Smooth muscle cell (in vitro differentiated cells): ENCODE measurements around the gene LRATD1. TPM values are rescaled to one million over a fixed set of nuclear protein-coding genes. Genes with fewer than 3 reads are reported as not detected.
"Not testable (repeated sequence)": the region's sequence is repeated elsewhere in the genome, so short reads cannot be mapped to it uniquely, and the experiment has no call there.

Experiments used
- DNase-seq: peaks from one replicate; lab custom pipeline; 2025; ENCODE audit not compliant: unreplicated experiment; lab: John Stamatoyannopoulos, UW
- H2AFZ ChIP-seq: fragments of 200-600 bp; sonication (generic); 2 replicates; pipeline ENCODE4 v1.6.0; 2016; ENCODE audit warnings: antibody characterized with exemption, low read depth, mild to moderate bottlenecking
- H3F3A ChIP-seq: fragments of 200-600 bp; sonication (generic); 2 replicates; pipeline ENCODE4 v1.6.0; 2017; ENCODE audit warnings: antibody characterized with exemption, low read depth
- H3K27ac ChIP-seq: fragments of 200-600 bp; sonication (generic); 2 replicates; pipeline ENCODE4 v1.5.1; 2016; ENCODE audit warnings: low read depth, mild to moderate bottlenecking
- H3K27me3 ChIP-seq: fragments of 200-600 bp; sonication (generic); 2 replicates; pipeline ENCODE4 v1.6.1; 2016; ENCODE audit warnings: low read depth, mild to moderate bottlenecking
- H3K36me3 ChIP-seq: fragments of 200-600 bp; sonication (generic); 2 replicates; pipeline ENCODE4 v1.5.1; 2016; ENCODE audit warnings: low read depth
- H3K4me1 ChIP-seq: fragments of 200-600 bp; sonication (generic); 2 replicates; pipeline ENCODE4 v1.5.1; 2016; ENCODE audit warnings: low read depth
- H3K4me2 ChIP-seq: fragments of 200-600 bp; sonication (generic); 2 replicates; pipeline ENCODE4 v1.6.0; 2016; ENCODE audit warnings: mild to moderate bottlenecking
- H3K4me3 ChIP-seq: fragments of 200-600 bp; sonication (generic); 2 replicates; pipeline ENCODE4 v1.5.1; 2016; ENCODE audit warnings: mild to moderate bottlenecking
- H3K79me2 ChIP-seq: fragments of 200-600 bp; sonication (generic); 2 replicates; pipeline ENCODE4 v1.6.0; 2016; ENCODE audit warnings: low read depth, mild to moderate bottlenecking
- H3K9ac ChIP-seq: fragments of 200-600 bp; sonication (generic); 2 replicates; pipeline ENCODE4 v1.6.0; 2016; ENCODE audit warnings: low read depth
- H3K9me3 ChIP-seq: fragments of 200-600 bp; sonication (generic); replicated peaks from 2 replicates; pipeline ENCODE4 v1.5.1; 2016; ENCODE audit warnings: low read depth
- H4K20me1 ChIP-seq: fragments of 200-600 bp; sonication (generic); 2 replicates; pipeline ENCODE4 v1.6.0; 2016; ENCODE audit warnings: low read depth
- WGBS: methylation state at CpG from one replicate; pipeline ENCODE4 v1.1.7; 2016; ENCODE audit warnings: low lambda C conversion rate; 5-methylcytosine and 5-hydroxymethylcytosine counted together
- polyA plus RNA-seq: library from polyadenylated mRNA; unstranded; fragments of >200 nt; fragmentation: Nextera tagmentation; extraction: Ambion mirVana; gene quantifications from 2 replicates; pipeline ENCODE4 v1.2.1, GENCODE V29; 2016
- total RNA-seq: library from RNA; depleted of rRNA; stranded (reverse); fragments of >200 nt; gene quantifications from 2 replicates; pipeline ENCODE4 v1.2.3, GENCODE V29; 2014
- TF ChIP-seq, protein P1 (sequence below): fragments of 200-600 bp; sonication (generic); IDR thresholded peaks from 2 replicates; pipeline ENCODE4 v1.5.1; 2017; ENCODE audit warnings: borderline replicate concordance, mild to moderate bottlenecking, antibody characterized with exemption; ENCODE audit not compliant: insufficient read depth, poor library complexity, severe bottlenecking

Gene LRATD1
- total and polyA plus RNA-seq, 2 experiments from 2014 or later: 4.6 to 9.3 TPM

DNA sequence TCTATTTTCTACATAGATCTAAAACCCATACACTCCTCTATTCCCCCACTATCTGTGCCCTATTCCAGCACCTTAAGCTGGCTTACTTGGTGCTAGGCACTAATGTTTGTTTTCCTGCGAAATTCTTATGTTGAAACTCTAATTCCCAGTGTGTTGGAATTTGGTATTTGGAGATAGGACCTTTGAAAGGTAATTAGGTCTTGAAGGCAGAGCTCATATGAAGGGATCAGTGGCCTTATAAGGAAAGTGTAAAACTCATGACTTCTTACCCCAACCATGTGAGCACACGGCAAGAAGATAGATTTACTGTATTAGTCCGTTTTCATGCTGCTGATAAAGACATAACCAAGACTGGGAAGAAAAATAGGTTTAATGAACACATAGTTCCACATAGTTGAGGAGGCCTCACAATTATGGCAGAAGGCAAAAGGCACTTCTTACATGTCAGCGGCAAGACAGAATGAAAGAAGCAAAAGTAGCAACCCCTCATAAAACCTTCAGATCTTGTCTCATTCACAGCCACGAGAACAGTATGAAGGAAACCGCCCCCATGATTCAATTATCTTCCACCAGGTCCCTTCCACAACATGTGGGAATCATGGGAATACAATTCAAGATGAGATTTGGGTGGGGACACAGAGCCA is 10.5 kb upstream of the LRATD1 start:
- no peak overlapping the region for H3K4me3 ChIP-seq
- 92% methylated on average over 6 of the region's 6 CpGs for WGBS
- H3K36me3 ChIP-seq: no peaks in the 10 kb centered on the region
- H3K4me2 ChIP-seq: no peak overlapping the region
- H3K79me2 ChIP-seq: no peaks in the 10 kb centered on the region
- H2AFZ ChIP-seq: no peak overlapping the region
- H3K27ac ChIP-seq: no peak overlapping the region
- no peak for DNase-seq
- no peaks in the 10 kb centered on the region for H4K20me1 ChIP-seq
- no peaks in the 10 kb centered on the region for H3K4me1 ChIP-seq
- no peaks in the 10 kb centered on the region for H3K9me3 ChIP-seq
- no peaks in the 10 kb centered on the region for H3F3A ChIP-seq
- no peak overlapping the region for H3K9ac ChIP-seq
- TF ChIP-seq, protein P1, sequence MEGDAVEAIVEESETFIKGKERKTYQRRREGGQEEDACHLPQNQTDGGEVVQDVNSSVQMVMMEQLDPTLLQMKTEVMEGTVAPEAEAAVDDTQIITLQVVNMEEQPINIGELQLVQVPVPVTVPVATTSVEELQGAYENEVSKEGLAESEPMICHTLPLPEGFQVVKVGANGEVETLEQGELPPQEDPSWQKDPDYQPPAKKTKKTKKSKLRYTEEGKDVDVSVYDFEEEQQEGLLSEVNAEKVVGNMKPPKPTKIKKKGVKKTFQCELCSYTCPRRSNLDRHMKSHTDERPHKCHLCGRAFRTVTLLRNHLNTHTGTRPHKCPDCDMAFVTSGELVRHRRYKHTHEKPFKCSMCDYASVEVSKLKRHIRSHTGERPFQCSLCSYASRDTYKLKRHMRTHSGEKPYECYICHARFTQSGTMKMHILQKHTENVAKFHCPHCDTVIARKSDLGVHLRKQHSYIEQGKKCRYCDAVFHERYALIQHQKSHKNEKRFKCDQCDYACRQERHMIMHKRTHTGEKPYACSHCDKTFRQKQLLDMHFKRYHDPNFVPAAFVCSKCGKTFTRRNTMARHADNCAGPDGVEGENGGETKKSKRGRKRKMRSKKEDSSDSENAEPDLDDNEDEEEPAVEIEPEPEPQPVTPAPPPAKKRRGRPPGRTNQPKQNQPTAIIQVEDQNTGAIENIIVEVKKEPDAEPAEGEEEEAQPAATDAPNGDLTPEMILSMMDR: no peak
- peaks cover 5% of the 10 kb centered on the region for H3K27me3 ChIP-seq

DNA sequence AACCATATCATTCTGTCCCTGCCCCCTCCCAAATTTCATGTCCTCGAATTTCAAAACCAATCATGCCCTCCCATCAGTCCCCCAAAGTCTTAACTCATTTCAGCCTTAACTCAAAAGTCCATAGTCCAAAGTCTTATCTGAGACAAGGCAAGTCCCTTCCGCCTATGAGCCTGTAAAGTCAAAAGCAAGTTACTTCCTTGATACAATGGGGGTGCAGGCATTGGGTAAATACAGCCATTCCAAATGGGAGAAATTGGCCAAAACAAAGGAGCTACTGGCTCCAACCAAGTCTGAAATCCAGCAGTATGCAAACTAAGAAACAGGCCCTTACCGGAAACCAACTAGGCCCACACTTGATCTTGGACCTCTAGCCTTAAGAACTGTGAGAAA is 10.0 kb upstream of the LRATD1 start:
- H3K4me2 ChIP-seq, H2AFZ ChIP-seq, H3K79me2 ChIP-seq, H3K27ac ChIP-seq, DNase-seq, H3K9ac ChIP-seq, H3K9me3 ChIP-seq, H4K20me1 ChIP-seq, H3K27me3 ChIP-seq, H3K36me3 ChIP-seq, H3F3A ChIP-seq, H3K4me3 ChIP-seq, H3K4me1 ChIP-seq: not testable (repeated sequence)
- WGBS: 89% methylated on average over 3 of the region's 3 CpGs

DNA sequence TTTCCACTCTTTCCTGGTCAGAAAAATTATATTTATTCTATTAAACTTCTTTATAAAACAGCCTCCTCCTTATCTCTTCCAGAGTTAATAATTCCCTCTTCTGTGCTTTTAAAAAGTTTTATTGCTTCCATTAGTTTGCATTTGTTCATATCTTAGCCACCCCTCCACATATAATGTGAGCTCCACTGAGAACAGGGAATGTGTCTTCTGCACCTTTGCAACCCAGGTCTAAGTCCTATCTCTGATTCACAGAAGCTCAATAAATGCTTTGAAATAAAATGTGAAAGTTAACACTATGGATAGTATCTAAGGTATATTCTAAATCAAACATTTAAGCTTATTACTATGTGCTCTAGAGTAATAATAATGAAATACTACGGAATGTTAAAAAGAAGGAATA is 9.3 kb upstream of the LRATD1 start:
- H3K9me3 ChIP-seq: no peaks in the 10 kb centered on the region
- no peaks in the 10 kb centered on the region for H3K36me3 ChIP-seq
- H3K4me1 ChIP-seq: no peaks in the 10 kb centered on the region
- H2AFZ ChIP-seq: no peak overlapping the region
- TF ChIP-seq, protein P1: no peak
- H3K27me3 ChIP-seq: peaks cover 5% of the 10 kb centered on the region
- H3K4me3 ChIP-seq: no peak overlapping the region
- 86% methylated on average over 1 of the region's 1 CpG for WGBS
- no peak overlapping the region for H3K9ac ChIP-seq
- DNase-seq: no peak
- no peak overlapping the region for H3K27ac ChIP-seq
- no peaks in the 10 kb centered on the region for H3F3A ChIP-seq
- H3K4me2 ChIP-seq: no peak overlapping the region
- H3K79me2 ChIP-seq: no peaks in the 10 kb centered on the region
- no peaks in the 10 kb centered on the region for H4K20me1 ChIP-seq

DNA sequence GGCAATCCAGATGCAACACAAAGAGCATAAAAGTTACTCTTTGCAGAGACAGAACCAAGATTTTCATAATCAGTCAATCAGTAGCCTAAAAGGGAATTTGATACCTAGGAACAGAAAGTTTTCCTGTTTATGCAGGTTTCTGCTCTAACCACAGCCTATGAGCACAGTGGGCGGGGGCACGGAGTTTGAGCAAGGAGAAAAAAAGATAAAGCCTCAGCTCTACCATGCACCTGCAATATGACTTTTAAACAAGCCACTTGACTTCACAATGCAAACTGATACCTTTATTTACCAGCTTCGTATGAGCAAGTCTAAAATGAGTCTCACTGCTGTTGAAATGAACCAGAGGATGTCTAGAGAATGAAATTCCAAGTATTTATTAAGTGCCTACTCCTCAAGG is 5.6 kb upstream of the LRATD1 start:
- no peak overlapping the region for H3K27ac ChIP-seq

More for the DNA sequence above, 5.6 kb upstream of the LRATD1 start:
- H3K9me3 ChIP-seq: no peaks in the 10 kb centered on the region
- no peak for DNase-seq
- no peaks in the 10 kb centered on the region for H4K20me1 ChIP-seq
- H3K4me2 ChIP-seq: no peak overlapping the region
- no peaks in the 10 kb centered on the region for H3K36me3 ChIP-seq
- H3K4me3 ChIP-seq: no peak overlapping the region
- 78% methylated on average over 3 of the region's 3 CpGs for WGBS
- no peak overlapping the region for H2AFZ ChIP-seq
- no peaks in the 10 kb centered on the region for H3K79me2 ChIP-seq
- TF ChIP-seq, protein P1: no peak
- no peaks in the 10 kb centered on the region for H3K4me1 ChIP-seq
- H3K27me3 ChIP-seq: peaks cover 35% of the 10 kb centered on the region
- no peaks in the 10 kb centered on the region for H3F3A ChIP-seq
- no peak overlapping the region for H3K9ac ChIP-seq
